Fibroblast of the aortic adventitia (primary cell): ENCODE measurements around the gene NFATC3. TPM values are rescaled to one million over a fixed set of nuclear protein-coding genes. Genes with fewer than 3 reads are reported as not detected.

ENCODE experiments used
- DNase-seq: peaks from one replicate; pipeline ENCODE4 v3.0.0-alpha.2; 2010; ENCODE audit warnings: low read depth
- H3K4me3 ChIP-seq: 2 replicates; pipeline ENCODE4 v1.5.1; 2011; ENCODE audit warnings: low read depth, mild to moderate bottlenecking, control low read depth, low read length, moderate library complexity
- total RNA-seq: library from RNA; depleted of rRNA; stranded (reverse); fragments of >200 nt; gene quantifications from 2 replicates; pipeline ENCODE4 v1.2.3, GENCODE V29; 2012; ENCODE audit warnings: low replicate concordance
- TF ChIP-seq, protein P1 (sequence below): IDR thresholded peaks from 2 replicates; pipeline ENCODE4 v1.5.1; 2011; ENCODE audit warnings: mild to moderate bottlenecking, low read length, control low read depth, inconsistent platforms; ENCODE audit not compliant: insufficient read depth

The NFATC3 gene
- total RNA-seq, 1 donor: 36.3 TPM

DNA sequence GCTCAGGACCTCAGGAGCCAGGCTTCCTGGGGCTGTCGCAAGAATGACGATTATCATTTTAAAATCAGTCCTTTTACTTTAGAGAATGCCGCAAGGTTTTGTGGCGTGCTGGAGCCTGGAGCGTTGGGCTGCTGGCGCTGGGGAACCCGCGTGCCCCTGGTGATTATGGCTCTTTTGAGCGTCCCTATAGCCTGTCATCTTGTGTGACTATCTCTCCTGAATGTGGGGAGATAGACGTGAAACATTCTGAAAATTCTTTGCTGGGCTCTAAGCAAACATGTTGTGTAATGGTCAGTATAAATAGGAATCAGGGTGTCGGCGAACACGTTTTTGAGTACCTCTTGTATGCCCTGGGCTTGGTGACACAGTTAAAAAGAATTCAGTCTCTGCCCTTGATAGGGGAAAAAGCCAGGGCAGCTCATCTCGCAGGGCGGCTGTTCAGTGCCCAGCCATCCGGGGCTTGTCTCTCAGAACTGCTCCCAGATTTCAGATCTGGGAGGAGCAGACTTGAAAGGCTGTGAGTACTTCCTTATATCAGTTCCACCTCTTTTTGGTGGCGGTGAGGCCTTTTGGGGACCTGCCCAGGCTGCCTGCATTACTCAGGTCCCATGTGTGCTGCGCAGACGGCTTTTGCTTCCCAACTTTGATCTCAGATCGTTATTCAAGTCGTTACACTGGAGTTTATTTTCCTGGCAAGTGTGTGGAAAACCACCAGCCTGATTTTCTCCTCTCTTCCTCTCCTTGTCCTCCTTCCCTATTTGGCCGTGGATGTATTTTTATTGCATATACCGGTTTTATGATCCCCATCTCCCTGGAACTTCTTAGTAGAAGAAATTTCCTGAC lies 180.1 kb downstream of the NFATC3 start:
- TF ChIP-seq, protein P1, sequence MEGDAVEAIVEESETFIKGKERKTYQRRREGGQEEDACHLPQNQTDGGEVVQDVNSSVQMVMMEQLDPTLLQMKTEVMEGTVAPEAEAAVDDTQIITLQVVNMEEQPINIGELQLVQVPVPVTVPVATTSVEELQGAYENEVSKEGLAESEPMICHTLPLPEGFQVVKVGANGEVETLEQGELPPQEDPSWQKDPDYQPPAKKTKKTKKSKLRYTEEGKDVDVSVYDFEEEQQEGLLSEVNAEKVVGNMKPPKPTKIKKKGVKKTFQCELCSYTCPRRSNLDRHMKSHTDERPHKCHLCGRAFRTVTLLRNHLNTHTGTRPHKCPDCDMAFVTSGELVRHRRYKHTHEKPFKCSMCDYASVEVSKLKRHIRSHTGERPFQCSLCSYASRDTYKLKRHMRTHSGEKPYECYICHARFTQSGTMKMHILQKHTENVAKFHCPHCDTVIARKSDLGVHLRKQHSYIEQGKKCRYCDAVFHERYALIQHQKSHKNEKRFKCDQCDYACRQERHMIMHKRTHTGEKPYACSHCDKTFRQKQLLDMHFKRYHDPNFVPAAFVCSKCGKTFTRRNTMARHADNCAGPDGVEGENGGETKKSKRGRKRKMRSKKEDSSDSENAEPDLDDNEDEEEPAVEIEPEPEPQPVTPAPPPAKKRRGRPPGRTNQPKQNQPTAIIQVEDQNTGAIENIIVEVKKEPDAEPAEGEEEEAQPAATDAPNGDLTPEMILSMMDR: no peak
- H3K4me3 ChIP-seq: peak overlapping the region; percentile 96
- peak; percentile 74 for DNase-seq

DNA sequence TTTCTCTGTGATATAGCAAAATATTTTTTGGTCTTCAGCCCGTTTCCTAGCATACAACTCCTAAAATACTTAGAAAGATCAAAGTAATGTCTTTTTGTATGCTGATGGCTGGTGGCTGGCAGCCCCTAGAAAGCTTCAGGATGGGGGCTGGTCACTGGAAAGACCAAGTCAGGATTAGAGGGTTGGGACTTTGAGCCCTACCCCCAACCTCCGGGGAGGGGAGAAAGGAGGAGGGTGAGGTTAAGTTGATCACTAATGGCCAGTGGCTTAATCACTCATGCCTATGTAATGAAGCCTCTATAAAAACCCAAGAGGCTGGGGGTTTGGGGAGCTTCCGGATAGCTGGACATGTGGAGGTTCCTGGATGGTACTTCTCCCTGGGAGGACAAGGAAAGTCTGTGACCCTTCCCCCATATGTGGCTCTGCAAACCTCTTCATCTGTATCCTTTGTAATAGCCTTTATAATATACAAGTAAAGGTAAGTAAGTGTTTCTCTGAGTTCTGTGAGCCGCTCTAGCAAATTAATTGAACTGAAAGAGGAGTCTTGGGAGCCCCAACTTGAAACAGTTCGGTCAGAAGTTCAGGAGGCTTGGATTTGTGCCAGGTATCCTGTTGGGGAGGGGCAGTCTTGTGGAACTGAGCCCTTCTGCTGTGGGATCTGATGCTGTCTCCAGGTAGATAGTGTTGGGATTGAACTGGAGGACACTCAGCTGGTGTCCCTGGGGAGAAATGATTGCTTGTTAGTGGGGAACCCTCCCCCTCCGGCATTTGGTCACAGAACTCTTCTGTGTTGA lies 182.6 kb downstream of the NFATC3 start:
- no peak overlapping the region for H3K4me3 ChIP-seq
- TF ChIP-seq, protein P1: no peak
- DNase-seq: no peak

DNA sequence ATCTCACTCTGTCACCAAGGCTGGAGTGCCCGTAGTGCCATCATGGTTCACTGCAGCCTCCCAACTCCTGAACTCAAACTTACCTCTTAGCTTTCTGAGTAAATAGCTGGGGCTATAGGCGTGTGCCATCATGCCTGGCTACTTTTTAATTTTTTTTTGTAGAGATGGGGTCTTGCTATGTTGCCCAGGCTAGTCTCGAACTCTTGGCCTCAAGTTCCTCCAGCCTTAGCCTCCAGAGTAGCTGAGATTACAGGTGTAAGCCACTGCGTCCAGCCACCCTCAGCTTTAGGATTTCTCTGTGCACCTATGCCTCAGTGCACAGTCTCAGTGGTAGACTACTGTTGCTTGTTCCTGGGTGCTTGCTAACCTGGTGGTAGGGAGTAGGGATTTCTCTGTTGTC lies 184.6 kb downstream of the NFATC3 start:
- no peak for DNase-seq
- H3K4me3 ChIP-seq: no peak overlapping the region
- TF ChIP-seq, protein P1: no peak

DNA sequence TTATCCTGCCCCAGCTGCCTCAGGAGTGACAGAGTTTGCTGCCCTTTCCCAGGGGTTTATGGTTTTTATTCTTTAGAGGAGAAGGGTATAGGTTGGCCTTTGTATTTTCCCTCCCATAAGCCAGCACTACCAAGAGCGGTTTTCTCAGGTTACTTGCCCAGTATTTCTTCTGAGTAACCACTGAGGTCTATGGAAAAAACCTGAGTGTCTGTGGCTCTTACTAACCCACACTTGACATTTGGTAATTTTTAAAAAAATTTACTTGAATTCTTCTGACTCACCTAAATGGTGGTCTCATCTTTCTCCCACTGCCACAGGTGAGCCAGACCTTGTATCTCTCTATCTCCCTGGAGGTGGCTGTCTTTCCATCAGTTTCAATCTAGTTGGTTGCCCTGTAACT lies 185.2 kb downstream of the NFATC3 start:
- no peak overlapping the region for H3K4me3 ChIP-seq
- TF ChIP-seq, protein P1: no peak
- no peak for DNase-seq

DNA sequence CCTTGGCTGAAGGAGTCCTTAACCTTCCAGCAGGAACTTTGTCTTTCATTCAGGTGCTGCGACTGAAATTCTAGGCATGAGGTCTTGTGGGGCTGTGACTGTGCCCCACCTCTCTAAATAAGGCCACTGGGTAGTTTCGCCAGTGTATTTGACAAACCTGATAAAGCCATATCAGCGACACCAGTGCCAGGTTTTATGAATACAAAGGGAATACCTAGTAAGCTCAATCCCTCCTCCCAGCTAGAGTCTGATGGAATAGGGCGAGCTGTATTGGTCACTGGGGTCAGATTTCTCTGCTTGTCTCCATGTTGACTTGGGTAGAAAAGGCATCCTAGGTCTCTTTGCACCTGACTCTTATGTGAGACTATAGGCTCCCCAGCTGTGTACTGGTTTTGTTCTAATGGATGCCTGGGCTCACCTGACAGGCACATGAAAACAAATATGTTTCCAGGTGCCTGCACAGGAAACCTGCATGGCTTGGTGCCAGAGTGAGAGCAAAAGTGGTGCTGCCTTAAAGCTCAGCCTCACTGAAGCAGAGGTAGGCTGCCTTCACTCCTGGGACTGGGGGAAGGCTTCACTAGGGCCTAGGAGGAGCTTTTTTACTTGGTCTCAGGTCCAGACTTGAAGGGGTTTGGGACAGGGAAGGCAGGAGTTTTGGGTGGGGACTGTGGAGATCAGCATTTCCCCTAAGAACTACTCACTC lies 187.5 kb downstream of the NFATC3 start:
- no peak for DNase-seq
- TF ChIP-seq, protein P1: no peak
- H3K4me3 ChIP-seq: no peak overlapping the region

DNA sequence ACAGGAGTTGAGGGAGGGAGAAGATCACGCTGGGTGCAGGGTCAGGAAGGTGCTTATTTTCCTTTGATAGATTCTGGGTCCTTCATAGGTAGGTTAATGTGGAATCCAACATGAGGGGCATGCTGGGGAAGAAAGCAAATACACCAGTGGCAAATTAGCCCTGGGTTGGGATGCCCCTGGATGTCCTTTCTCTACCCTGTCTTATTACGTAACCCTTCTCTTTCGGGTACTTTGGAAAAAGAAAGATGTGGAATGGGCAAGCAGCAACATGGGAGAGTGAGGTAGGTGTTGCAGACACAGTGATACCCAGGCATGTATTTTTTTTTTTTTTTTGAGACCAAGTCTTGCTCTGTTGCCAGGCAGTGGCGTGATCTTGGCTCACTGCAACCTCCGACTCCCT lies 188.3 kb downstream of the NFATC3 start:
- TF ChIP-seq, protein P1: no peak
- no peak overlapping the region for H3K4me3 ChIP-seq
- no peak for DNase-seq
